ENCODE data around the gene MSRB3.
"Not testable (repeated sequence)": the region's sequence is repeated elsewhere in the genome, so short reads cannot be mapped to it uniquely, and the experiment has no call there.

MSRB3 gene

DNA sequence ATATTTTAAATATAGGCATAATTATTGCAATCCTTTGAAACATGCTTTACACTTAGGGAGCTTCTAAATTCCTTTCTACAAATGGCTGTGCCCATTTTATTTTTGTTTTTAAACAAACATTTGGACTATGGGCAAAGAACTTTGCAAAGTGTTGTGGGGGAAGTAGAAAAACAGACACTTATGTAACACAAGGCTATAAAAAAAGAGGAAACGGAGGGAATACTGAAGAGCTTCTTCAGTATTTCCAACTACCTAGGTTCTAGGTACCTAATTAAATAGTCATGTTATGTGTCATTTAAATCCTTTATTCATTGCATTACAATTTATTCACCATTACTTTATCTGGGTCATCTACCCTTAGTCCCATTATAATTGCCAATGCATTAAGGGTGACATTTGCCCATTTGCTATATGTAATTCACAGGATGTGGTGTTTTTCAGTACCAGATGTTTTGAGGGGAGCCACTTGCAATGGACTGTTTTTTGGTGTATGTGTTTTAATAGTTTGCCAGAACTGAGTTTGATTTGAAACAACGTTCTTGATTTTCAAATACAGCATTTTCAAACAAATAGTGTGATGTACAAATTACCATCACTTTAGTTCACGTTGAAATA is 1.5 kb upstream of the MSRB3 start:
- no peaks in the 10 kb centered on the region for H3K9me3 Mint-ChIP-seq
- CTCF ChIA-PET: interaction anchor here (1.0 kb wide), 1 partner anchor 386 kb away, joined by 3 read pairs; no protein-coding TSS in a partner anchor
- no peak for DNase-seq
- H3K4me1 Mint-ChIP-seq: peaks cover 6% of the 10 kb centered on the region
- peaks cover 53% of the 10 kb centered on the region for H3K27me3 Mint-ChIP-seq
- no peaks in the 10 kb centered on the region for H3K36me3 Mint-ChIP-seq
- H3K4me3 Mint-ChIP-seq: no peak overlapping the region
- no peak overlapping the region for H3K27ac Mint-ChIP-seq

DNA sequence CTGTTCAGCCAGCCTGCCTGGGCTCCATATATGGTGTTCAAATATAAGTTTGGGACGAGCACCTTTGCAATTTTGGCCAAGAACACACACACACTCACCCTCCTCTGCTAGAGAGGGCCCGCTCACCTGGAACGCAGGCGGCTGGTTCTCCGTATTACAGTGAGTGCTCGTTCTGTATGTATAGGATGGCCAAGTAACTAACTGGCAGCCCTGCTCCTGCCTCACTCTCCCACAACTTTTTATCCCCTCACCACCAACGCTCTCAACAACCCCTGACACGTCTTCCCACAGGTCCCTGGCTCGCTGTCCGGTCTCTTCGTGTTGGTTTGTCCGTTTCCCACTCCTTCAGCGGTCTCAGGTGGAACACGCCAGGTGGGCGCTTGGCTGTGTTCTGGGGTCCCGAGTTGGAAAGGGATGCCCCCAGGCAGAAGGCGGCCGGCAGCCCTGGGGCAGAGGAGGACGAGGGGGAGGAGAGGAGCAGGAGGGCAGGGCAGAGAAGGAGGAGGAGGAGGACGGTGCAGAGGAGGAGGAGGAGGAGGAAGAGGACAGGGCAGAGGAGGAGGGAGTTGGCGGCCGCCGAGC is 398 bp upstream of the MSRB3 start:
- Mint-ChIP-seq H3K9me3 (no peaks in the 10 kb centered on the region), H3K4me3 (peak overlapping the region; percentile 56), H3K4me1 (peaks cover 6% of the 10 kb centered on the region), H3K27ac (no peak overlapping the region), H3K27me3 (peaks cover 47% of the 10 kb centered on the region), H3K36me3 (no peaks in the 10 kb centered on the region)
- no peak for DNase-seq
- CTCF ChIA-PET: no interaction called here

DNA sequence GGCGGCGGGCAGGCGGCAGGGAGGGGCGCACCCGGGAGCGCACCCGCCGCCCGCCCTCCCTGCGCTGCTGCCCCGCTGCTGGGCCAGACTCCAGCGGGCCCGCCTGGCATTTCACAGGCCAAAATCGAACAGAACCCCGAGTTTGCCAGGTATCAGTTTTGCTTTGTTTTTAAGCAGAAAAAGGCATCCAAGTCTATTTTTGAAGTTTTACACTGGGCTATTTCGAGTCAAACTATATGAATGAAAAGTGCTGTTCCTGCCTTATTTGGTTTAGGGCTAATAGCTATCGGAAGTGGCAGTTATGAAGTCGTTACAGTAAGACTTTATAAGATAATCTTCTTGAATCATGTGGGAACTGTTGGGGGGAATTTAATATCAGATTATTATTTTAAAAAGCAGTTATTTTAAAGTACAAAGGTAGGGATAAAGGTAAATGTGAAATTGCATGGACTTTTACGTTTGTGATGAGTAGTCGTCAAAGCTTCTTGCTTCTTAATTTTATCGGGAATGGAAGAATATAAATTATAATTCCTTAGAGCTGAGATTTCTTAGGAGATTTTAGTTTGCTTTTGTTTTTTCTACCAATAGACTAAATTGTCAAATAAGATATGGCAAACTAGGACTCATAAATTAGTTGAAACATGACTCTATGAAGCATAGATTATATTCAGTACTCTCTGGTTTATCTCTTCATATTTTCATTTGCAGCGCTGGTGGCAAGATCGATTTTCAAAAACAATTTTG is 1.1 kb downstream of the MSRB3 start:
- CTCF ChIA-PET: no interaction called here
- no peaks in the 10 kb centered on the region for H3K9me3 Mint-ChIP-seq
- no peaks in the 10 kb centered on the region for H3K36me3 Mint-ChIP-seq
- no peak overlapping the region for H3K27ac Mint-ChIP-seq
- H3K4me1 Mint-ChIP-seq: peaks cover 6% of the 10 kb centered on the region
- no peak for DNase-seq
- peaks cover 47% of the 10 kb centered on the region for H3K27me3 Mint-ChIP-seq
- peak overlapping the region; percentile 56 for H3K4me3 Mint-ChIP-seq

DNA sequence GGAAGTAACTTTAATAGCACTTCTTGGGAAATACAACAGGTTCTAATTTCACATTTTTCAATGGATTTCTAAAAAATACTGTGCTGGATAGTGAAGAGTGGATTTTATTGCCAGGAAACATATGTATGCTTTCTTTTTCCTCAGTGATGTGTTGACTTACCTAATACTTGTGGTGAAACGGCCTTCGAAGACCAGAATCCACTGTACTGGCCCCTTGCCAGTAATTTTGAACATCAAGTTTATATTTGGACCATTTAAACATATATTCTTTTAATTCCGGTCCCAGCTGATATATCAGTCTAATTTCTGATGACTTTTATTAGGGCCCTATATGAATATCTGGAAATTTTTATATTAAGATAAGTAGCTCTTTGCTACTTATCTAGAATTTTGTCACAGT is 1.8 kb downstream of the MSRB3 start:
- Mint-ChIP-seq H3K36me3 (no peaks in the 10 kb centered on the region), H3K4me1 (peaks cover 6% of the 10 kb centered on the region), H3K27ac (no peak overlapping the region), H3K9me3 (no peaks in the 10 kb centered on the region), H3K27me3 (peaks cover 40% of the 10 kb centered on the region), H3K4me3 (no peak overlapping the region)
- DNase-seq: no peak
- CTCF ChIA-PET: no interaction called here

DNA sequence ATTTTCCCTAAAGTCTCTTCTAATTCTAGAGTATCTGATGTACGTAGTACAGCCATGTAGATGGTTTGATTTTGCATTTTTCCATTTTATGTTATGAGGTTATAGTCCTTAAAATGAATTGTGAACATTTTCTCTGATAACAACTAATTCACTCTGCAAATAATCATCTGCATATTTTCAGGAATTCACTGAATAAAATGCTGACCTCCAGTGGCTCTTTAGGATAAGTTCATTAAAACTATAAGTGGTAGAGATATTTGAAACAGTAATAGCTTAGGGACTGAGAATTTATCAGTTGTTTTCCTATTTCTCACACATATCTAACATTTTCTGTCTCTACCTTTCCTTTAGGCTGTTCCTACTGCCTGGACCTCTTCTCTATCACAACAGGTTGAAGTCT is 4.4 kb downstream of the MSRB3 start:
- no peak overlapping the region for H3K27ac Mint-ChIP-seq
- peaks cover 6% of the 10 kb centered on the region for H3K4me1 Mint-ChIP-seq
- H3K4me3 Mint-ChIP-seq: no peak overlapping the region
- no peaks in the 10 kb centered on the region for H3K9me3 Mint-ChIP-seq
- H3K27me3 Mint-ChIP-seq: peaks cover 23% of the 10 kb centered on the region
- no peak for DNase-seq
- no peaks in the 10 kb centered on the region for H3K36me3 Mint-ChIP-seq
- CTCF ChIA-PET: interaction anchor here (0.7 to 1.2 kb wide), 2 partner anchors 337 to 391 kb away, joined by 3 to 4 read pairs; no protein-coding TSS in a partner anchor

DNA sequence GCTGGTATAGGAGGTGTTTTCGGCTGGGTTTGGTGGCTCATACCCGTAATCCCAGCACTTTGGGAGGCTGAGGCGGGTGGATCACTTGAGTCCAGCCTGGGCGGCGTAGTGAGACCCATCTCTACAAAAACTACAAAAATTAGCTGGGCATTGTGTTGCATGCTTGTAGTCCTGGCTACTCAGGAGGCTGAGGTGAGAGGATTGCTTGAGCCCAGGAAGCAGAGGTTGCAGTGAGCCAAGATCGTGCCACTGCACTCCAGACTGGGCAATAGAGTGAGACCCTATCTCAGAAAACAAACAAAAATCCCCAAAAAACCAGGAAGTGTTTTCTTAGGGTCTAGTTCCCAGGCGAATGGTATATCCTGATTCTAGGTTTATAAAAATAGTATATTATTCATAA is 7.0 kb downstream of the MSRB3 start:
- H3K9me3 Mint-ChIP-seq, H3K4me3 Mint-ChIP-seq, H3K36me3 Mint-ChIP-seq, DNase-seq, H3K27ac Mint-ChIP-seq, CTCF ChIA-PET, H3K4me1 Mint-ChIP-seq, H3K27me3 Mint-ChIP-seq: not testable (repeated sequence)

DNA sequence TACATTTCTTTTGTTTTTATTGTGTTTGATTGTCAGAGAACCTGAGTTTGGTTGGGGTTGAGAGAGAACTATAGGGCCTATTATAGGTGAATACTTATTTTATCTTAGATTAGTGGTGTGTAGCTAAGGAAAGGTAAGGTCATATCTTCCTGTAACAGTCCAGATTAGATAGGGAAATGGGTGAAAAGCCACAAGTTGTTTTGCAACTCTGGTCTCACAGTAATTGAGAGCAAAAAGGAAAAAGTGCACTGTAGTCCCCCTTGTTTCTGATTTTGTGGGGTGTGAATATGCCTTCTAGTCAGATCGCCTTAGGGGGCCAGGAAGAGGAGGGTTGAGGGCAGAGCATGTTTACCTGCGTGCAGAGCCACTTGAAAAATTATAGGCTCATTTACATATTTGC is 8.9 kb downstream of the MSRB3 start:
- H3K9me3 Mint-ChIP-seq: no peaks in the 10 kb centered on the region
- H3K36me3 Mint-ChIP-seq: no peaks in the 10 kb centered on the region
- no peak overlapping the region for H3K4me3 Mint-ChIP-seq
- DNase-seq: no peak
- H3K27ac Mint-ChIP-seq: no peak overlapping the region
- H3K4me1 Mint-ChIP-seq: no peaks in the 10 kb centered on the region
- CTCF ChIA-PET: no interaction called here
- peaks cover 8% of the 10 kb centered on the region for H3K27me3 Mint-ChIP-seq

DNA sequence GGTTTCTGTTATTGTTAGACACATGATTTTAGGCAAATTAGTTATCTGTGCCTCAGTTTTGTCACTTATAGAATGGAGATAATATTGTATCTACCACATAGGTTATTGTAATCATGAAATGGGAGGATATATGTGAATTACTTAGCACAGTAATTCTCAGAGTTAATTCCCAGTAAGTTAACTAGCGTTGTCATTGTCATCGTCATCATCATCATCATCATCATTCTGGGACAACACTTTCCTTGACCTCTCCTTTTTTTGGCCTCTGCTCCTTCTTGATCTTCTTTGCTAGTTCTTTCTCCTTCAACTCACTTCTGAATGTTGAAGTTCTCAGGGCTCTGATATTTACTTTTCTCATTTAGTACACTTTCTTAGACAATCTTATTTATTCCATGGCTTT is 13.8 kb downstream of the MSRB3 start:
- Mint-ChIP-seq H3K4me3 (no peak overlapping the region), H3K27ac (no peak overlapping the region), H3K9me3 (no peaks in the 10 kb centered on the region), H3K4me1 (no peaks in the 10 kb centered on the region), H3K36me3 (no peaks in the 10 kb centered on the region), H3K27me3 (peaks cover 4% of the 10 kb centered on the region)
- DNase-seq: no peak
- CTCF ChIA-PET: no interaction called here

DNA sequence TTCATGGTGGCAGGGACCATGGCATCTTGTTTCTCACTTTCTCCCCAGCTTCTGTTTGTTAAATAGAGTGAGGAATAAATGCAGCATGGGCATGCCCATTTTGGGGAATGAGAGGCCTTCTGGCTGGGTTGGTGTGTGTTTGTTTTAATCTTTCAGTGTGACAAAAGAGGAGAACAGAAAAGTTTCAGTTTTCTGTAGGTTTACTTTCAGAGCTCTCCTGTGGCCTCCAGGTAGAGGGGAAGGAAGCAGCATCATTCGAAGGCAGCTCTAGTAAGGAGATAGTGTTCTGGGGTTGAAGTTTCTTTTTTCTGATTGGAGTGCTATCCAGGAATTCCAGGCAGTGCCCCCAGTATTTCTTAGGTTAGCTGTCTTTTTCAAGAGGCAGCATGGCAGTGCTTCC is 15.3 kb downstream of the MSRB3 start:
- Mint-ChIP-seq H3K9me3 (no peaks in the 10 kb centered on the region), H3K4me1 (no peaks in the 10 kb centered on the region), H3K4me3 (no peak overlapping the region), H3K36me3 (no peaks in the 10 kb centered on the region), H3K27ac (no peak overlapping the region), H3K27me3 (peaks cover 10% of the 10 kb centered on the region)
- DNase-seq: no peak
- CTCF ChIA-PET: interaction anchor here (0.8 kb wide), 1 partner anchor 8 kb away, joined by 3 read pairs; no protein-coding TSS in a partner anchor

DNA sequence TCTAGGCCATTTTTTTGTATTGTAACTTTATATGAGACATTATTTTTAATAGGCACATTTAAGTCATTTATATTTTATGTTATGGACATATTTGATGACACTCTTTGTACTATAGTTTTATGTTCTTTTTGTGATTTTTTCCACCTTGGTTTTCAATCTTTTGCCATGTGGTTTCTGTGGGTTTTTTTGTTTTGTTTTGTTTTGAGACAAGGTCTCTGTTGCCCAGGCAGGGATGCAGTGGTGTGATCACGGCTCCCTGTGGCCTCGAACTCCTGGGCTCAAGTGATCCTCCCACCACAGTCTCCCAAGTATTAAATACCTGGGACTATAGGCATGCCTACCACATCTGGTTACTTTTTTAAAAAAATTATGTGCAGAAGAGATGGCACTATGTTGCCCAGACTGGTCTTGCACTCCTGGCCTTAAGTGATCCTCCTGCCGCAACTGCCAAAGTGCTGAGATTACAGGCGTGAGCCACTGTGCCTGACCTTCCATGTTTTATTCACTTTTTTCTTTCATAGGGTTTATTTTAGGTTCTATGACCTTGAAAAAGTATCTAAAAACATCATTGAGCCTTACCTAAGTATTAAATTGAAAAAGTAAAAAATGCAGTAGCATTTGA is 16.3 kb downstream of the MSRB3 start:
- CTCF ChIA-PET: no interaction called here
- DNase-seq: no peak
- H3K27ac Mint-ChIP-seq: no peak overlapping the region
- no peak overlapping the region for H3K4me3 Mint-ChIP-seq
- H3K9me3 Mint-ChIP-seq: no peaks in the 10 kb centered on the region
- no peaks in the 10 kb centered on the region for H3K4me1 Mint-ChIP-seq
- no peaks in the 10 kb centered on the region for H3K36me3 Mint-ChIP-seq
- peaks cover 10% of the 10 kb centered on the region for H3K27me3 Mint-ChIP-seq

DNA sequence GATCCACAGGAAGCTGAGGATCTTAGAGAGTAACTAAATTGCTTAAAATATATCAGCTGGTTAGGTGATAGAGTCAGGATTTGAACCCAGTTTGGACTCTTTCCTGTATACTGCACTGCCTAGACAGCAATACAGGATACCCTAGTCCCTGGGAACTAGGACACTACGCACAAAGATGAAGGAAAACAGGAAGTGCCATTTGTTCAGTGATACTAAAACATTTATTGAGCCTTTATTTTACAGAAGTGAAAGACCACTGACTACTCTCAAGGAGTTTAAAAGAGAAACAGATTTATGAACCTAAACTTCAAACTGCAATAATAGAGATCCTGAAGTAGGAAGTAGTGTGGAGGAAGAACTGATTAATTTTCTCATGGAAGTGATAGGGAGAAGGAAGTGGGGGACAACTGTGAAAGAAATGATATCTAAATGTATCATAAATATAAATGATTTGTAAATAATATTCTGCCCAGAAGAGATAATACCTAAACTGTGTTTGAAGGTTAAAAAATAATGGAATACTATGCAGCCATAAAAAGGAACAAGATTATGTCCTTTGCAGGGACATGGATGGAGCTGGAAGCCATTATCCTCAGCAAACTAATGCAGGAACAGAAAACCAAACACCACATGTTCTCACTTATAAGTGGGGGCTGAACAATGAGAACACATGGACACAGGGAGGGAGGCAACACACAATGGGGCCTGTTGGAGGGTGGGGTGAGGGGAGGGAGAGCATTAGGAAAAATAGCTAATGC is 18.2 kb downstream of the MSRB3 start:
- Mint-ChIP-seq H3K27me3 (peaks cover 6% of the 10 kb centered on the region), H3K9me3 (no peaks in the 10 kb centered on the region), H3K36me3 (no peaks in the 10 kb centered on the region), H3K4me1 (no peaks in the 10 kb centered on the region), H3K4me3 (no peak overlapping the region), H3K27ac (no peak overlapping the region)
- CTCF ChIA-PET: no interaction called here
- DNase-seq: no peak

DNA sequence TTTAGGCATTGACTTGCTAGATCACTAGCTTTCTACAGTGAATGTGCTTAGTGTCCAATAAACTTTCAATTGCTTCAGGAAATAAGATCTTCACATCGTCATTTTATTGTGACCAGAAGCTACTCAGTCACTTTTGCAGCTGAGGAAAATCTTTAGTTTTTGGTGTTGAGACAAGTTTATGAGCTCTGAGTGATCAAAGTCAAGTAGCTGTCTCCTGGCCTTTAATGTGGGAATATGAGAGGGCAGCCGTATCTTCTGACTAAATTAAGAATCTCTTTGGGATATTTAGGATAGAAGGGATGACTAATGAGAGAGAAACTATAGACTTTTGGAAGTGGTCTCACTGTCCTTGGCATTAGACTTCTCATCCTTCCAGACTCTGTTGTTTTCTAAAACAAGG is 21.6 kb downstream of the MSRB3 start:
- Mint-ChIP-seq H3K36me3 (no peaks in the 10 kb centered on the region), H3K27ac (no peak overlapping the region), H3K9me3 (no peaks in the 10 kb centered on the region), H3K27me3 (peaks cover 10% of the 10 kb centered on the region), H3K4me1 (no peaks in the 10 kb centered on the region), H3K4me3 (no peak overlapping the region)
- CTCF ChIA-PET: no interaction called here
- DNase-seq: no peak

DNA sequence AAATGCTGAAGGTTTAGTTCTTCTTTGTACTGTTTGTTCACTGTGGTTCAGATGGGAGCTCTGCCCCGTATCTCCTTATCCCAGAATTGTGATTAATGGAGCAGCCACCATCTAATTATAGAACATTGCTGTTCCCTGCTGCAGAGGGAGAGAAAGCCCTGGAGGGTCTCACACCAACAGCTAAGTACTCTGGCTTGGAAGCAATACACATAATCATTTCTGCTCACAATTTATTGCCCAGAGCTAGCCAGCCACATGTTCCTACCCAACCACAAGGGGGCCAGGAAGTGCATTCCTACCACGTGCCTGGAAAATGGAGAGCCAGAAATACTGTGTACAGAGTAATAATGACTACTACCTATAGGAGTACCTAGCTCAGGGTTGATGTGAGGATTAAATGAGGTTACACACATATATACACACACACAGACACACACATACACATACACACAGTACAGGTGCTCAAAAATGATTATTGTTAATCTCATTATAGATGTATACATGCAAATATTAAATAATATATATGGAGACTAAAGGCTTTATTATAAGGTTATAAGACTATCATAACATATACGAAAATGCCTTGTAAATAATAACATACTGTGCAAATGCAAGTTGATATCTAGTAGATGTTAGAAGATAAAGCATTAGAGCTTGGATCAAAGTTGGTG is 22.3 kb downstream of the MSRB3 start:
- Mint-ChIP-seq H3K4me1 (no peaks in the 10 kb centered on the region), H3K36me3 (no peaks in the 10 kb centered on the region), H3K4me3 (no peak overlapping the region), H3K27ac (no peak overlapping the region), H3K9me3 (no peaks in the 10 kb centered on the region), H3K27me3 (peaks cover 10% of the 10 kb centered on the region)
- no peak for DNase-seq
- CTCF ChIA-PET: no interaction called here

DNA sequence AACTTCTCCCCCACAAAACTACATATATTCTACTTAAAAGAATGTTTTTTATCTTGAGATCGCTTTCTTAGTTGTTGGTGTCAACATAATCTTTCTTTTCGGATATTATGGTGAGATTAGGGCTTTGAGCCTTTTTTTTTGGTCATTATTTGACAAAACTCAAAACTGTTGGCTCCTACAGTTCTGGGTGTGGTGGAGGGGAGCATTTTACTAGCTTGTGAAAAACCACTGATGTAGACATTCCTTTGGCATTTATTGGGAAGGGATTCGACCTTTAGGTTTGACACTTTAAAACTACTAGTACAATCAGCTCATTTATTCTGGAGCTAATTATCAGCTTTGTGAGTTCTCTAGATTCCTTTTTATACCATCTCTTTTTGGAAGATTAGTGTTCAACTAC is 24.4 kb downstream of the MSRB3 start:
- Mint-ChIP-seq H3K36me3 (no peaks in the 10 kb centered on the region), H3K4me1 (no peaks in the 10 kb centered on the region), H3K27me3 (peaks cover 7% of the 10 kb centered on the region), H3K4me3 (no peak overlapping the region), H3K27ac (no peak overlapping the region), H3K9me3 (no peaks in the 10 kb centered on the region)
- CTCF ChIA-PET: no interaction called here
- DNase-seq: no peak

Data from activated naive CD4-positive, alpha-beta T cell treated with anti-CD3 and anti-CD28 coated beads, Interleukin-2, amount 10 ng/mL, durations not matched to agents 7 days and 5 days (primary cell).